ENCODE measurements around the gene ABHD8.
A peak's percentile ranks its signal among the peaks of the same experiment; 100 is the strongest.

ABHD8 gene

GRCh38 chr19:17303167-17303939 is at the start of gene ABHD8:
Gene ABHD8 (minus strand): TSS chr19:17303425. CDS start chr19:17301616, 1,809 bp downstream.
- DNase-seq: peak; percentile 90

- DNase-seq: no peak
Observed at GRCh38 chr19:17352608-17353280, 49.5 kb upstream of the ABHD8 start.

- no peak for DNase-seq
Observed at GRCh38 chr19:17351815-17352435, 48.7 kb upstream of the ABHD8 start.

GRCh38 chr19:17348700-17349099 is 45.5 kb upstream of the ABHD8 start:
- DNase-seq: peak; percentile 33

GRCh38 chr19:17347877-17348276 is 44.7 kb upstream of the ABHD8 start:
- no peak for DNase-seq

- DNase-seq: no peak
Observed at GRCh38 chr19:17347361-17347760, 44.1 kb upstream of the ABHD8 start.

GRCh38 chr19:17346109-17346671 is 43.0 kb upstream of the ABHD8 start:
- DNase-seq: peak; percentile 48

GRCh38 chr19:17341845-17342244 is 38.6 kb upstream of the ABHD8 start:
- DNase-seq: no peak

- DNase-seq: no peak
Observed at GRCh38 chr19:17341386-17341785, 38.2 kb upstream of the ABHD8 start.

- DNase-seq: no peak
Observed at GRCh38 chr19:17340871-17341357, 37.7 kb upstream of the ABHD8 start.

- no peak for DNase-seq
Observed at GRCh38 chr19:17340302-17340870, 37.2 kb upstream of the ABHD8 start.

- DNase-seq: no peak
Observed at GRCh38 chr19:17339088-17339741, 36.0 kb upstream of the ABHD8 start.

- no peak for DNase-seq
Observed at GRCh38 chr19:17338433-17339078, 35.3 kb upstream of the ABHD8 start.

GRCh38 chr19:17337675-17338432 is 34.6 kb upstream of the ABHD8 start:
- no peak for DNase-seq

- DNase-seq: peak; percentile 98
Observed at GRCh38 chr19:17336872-17337674, 33.8 kb upstream of the ABHD8 start, which contains the start of gene GTPBP3. Gene GTPBP3 (plus strand): TSS chr19:17337553. CDS start chr19:17337612, 59 bp downstream.

- no peak for DNase-seq
Observed at GRCh38 chr19:17335575-17335974, 32.4 kb upstream of the ABHD8 start.

- DNase-seq: peak; percentile 92
Observed at GRCh38 chr19:17334414-17335409, 31.5 kb upstream of the ABHD8 start, which contains the start of gene ANO8. Gene ANO8 (minus strand): TSS chr19:17334855. CDS start chr19:17334670, 185 bp downstream.

- DNase-seq: no peak
Observed at GRCh38 chr19:17333611-17334413, 30.6 kb upstream of the ABHD8 start.
